Gastrocnemius medialis (tissue), 4 donors: Measurements from ENCODE around the gene TIGD7.

Experiments used
- CTCF ChIP-seq, 5 experiments: fragments of 450-650 bp in 3 of 5; fragments of 200-600 bp in 2 of 5; sonication (generic) in 2 of 5; IDR thresholded peaks in 4 of 5; conservative IDR thresholded peaks in 1 of 5; 1 replicate in 4 of 5; 2 replicates in 1 of 5; pipeline ENCODE4 v1.5.1; 2016 to 2019; ENCODE audit warnings: antibody characterized with exemption in 5 of 5, mild to moderate bottlenecking in 3 of 5, moderate library complexity in 3 of 5
- POLR2A ChIP-seq, 2 donors: fragments of 450-650 bp; IDR thresholded peaks; one replicate each; pipeline ENCODE4 v1.6.1; 2017; ENCODE audit warnings: antibody characterized with exemption in 2 of 2, mild to moderate bottlenecking in 2 of 2, moderate library complexity in 2 of 2

DNA sequence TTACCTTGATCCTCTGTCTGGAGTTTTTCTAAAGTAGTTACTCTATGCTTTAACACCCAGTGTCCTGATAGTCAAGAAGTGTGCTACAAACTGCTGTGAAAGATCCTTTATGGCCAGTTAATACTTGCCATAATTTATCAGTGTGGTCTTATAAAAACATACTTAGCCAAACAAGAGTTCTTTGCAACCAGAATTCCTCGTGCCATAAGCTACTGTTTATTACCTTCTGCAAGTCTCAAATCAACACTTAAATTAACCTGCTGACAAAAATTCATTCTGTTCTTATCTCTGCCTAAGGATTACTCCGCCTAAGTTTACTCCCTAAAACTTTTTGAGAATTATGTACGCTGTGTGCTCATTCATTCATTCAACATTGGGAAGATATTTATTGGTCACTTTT lies 22.9 kb upstream of the TIGD7 start:
- no peak for TF ChIP-seq CTCF (IDR thresholded peaks at IDR 0.05 in 4 of 5, conservative IDR thresholded peaks at IDR 0.05 in 1 of 5)
- no peak for TF ChIP-seq POLR2A (IDR thresholded peaks at IDR 0.05)
